HEK293T (cell line): ENCODE results near the gene HSPB6.

Source experiments
- CTCF ChIA-PET: fragments of 350-600 bp; formaldehyde crosslinking; extraction: SDS; loops from one replicate; lab custom pipeline; 2021; ENCODE audit warnings: antibody characterized with exemption, inconsistent platforms; lab: Yijun Ruan, JAX
- POLR2A ChIA-PET: fragments of 350-600 bp; formaldehyde crosslinking; extraction: SDS; loops from one replicate; lab custom pipeline; 2020; ENCODE audit warnings: antibody characterized with exemption, inconsistent platforms; lab: Yijun Ruan, JAX
- DNase-seq: peaks from one replicate; pipeline ENCODE4 v3.0.0; 2012; ENCODE audit warnings: mixed read lengths; ENCODE audit errors: extremely low spot score
- ARNT ChIP-seq: fragments of 450-650 bp; IDR thresholded peaks from 2 replicates; pipeline ENCODE4 v1.6.1; 2017; ENCODE audit warnings: mild to moderate bottlenecking
- BHLHE40 ChIP-seq: fragments of 450-650 bp; IDR thresholded peaks from 2 replicates; pipeline ENCODE4 v1.6.1; 2016; ENCODE audit warnings: mild to moderate bottlenecking, moderate library complexity, borderline replicate concordance
- CTBP1 ChIP-seq: fragments of 450-650 bp; IDR thresholded peaks from 2 replicates; pipeline ENCODE4 v1.6.1; 2016; ENCODE audit warnings: borderline replicate concordance
- ELF4 ChIP-seq: fragments of 450-650 bp; IDR thresholded peaks from 2 replicates; pipeline ENCODE4 v1.6.1; 2017; ENCODE audit warnings: antibody characterized with exemption
- FOXA1 ChIP-seq: fragments of 450-650 bp; IDR thresholded peaks from 2 replicates; pipeline ENCODE4 v1.6.1; 2016; ENCODE audit warnings: mild to moderate bottlenecking
- FOXK2 ChIP-seq: fragments of 450-650 bp; IDR thresholded peaks from 2 replicates; pipeline ENCODE4 v1.6.1; 2016; ENCODE audit warnings: mild to moderate bottlenecking
- FOXM1 ChIP-seq: fragments of 450-650 bp; IDR thresholded peaks from 2 replicates; pipeline ENCODE4 v1.6.1; 2017; ENCODE audit warnings: mild to moderate bottlenecking, borderline replicate concordance
- HDGF ChIP-seq: fragments of 450-650 bp; IDR thresholded peaks from 2 replicates; pipeline ENCODE4 v1.6.1; 2017; ENCODE audit warnings: antibody characterized with exemption, borderline replicate concordance
- L3MBTL2 ChIP-seq: fragments of 450-650 bp; conservative IDR thresholded peaks from 2 replicates; pipeline ENCODE4 v1.6.1; 2016; ENCODE audit warnings: mild to moderate bottlenecking
- LEF1 ChIP-seq: fragments of 450-650 bp; IDR thresholded peaks from 2 replicates; pipeline ENCODE4 v1.6.1; 2017; ENCODE audit warnings: mild to moderate bottlenecking, borderline replicate concordance
- NFRKB ChIP-seq: fragments of 450-650 bp; IDR thresholded peaks from 2 replicates; pipeline ENCODE4 v1.6.1; 2016; ENCODE audit warnings: mild to moderate bottlenecking, moderate library complexity
- PKNOX1 ChIP-seq: fragments of 450-650 bp; IDR thresholded peaks from 2 replicates; pipeline ENCODE4 v1.6.1; 2016
- SP1 ChIP-seq: fragments of 450-650 bp; IDR thresholded peaks from 2 replicates; pipeline ENCODE4 v1.6.1; 2017
- SUZ12 ChIP-seq: fragments of 450-650 bp; IDR thresholded peaks from 2 replicates; pipeline ENCODE4 v1.6.1; 2016; ENCODE audit warnings: mild to moderate bottlenecking
- TARDBP ChIP-seq: fragments of 450-650 bp; IDR thresholded peaks from 2 replicates; pipeline ENCODE4 v1.6.1; 2016
- ZNF384 ChIP-seq: fragments of 450-650 bp; IDR thresholded peaks from 2 replicates; pipeline ENCODE4 v1.6.1; 2016

The HSPB6 gene

GRCh38 chr19:35790981-35791813 is 34.4 kb upstream of the HSPB6 start:
- POLR2A ChIA-PET, result no interaction called here
- no peak for TF ChIP-seq HDGF
- TF ChIP-seq BHLHE40, result no peak
- TF ChIP-seq TARDBP, result no peak
- no peak for TF ChIP-seq ZNF384
- TF ChIP-seq LEF1, result no peak
- TF ChIP-seq FOXM1, result no peak
- no peak for TF ChIP-seq FOXK2
- TF ChIP-seq FOXA1, result no peak
- no peak for TF ChIP-seq SP1
- TF ChIP-seq L3MBTL2, result no peak
- no peak for TF ChIP-seq SUZ12
- TF ChIP-seq ARNT, result no peak
- CTCF ChIA-PET, result no interaction called here
- DNase-seq, result no peak

- CTCF ChIA-PET, result no interaction called here
- POLR2A ChIA-PET, result interaction anchor here (1.0 kb wide), 1 partner anchor 10 kb away, joined by 3 read pairs; no protein-coding TSS in a partner anchor
- TF ChIP-seq ELF4 (no peak), FOXK2 (no peak), FOXA1 (no peak), HDGF (no peak), SP1 (no peak), NFRKB (no peak), TARDBP (no peak), SUZ12 (no peak), FOXM1 (no peak), ARNT (no peak), L3MBTL2 (no peak), BHLHE40 (no peak), PKNOX1 (no peak), ZNF384 (no peak), CTBP1 (no peak), LEF1 (no peak)
- no peak for DNase-seq
Observed at GRCh38 chr19:35789978-35790944, 33.4 kb upstream of the HSPB6 start.

- no peak for DNase-seq
- TF ChIP-seq TARDBP (no peak), NFRKB (no peak), CTBP1 (no peak), ELF4 (no peak), SUZ12 (no peak), FOXM1 (no peak), ZNF384 (no peak), FOXK2 (no peak), LEF1 (no peak), PKNOX1 (no peak), FOXA1 (no peak), L3MBTL2 (no peak), HDGF (no peak), BHLHE40 (no peak), SP1 (no peak), ARNT (no peak)
- ChIA-PET CTCF (no interaction called here), POLR2A (interaction anchor here (1.0 kb wide), 1 partner anchor 10 kb away, joined by 3 read pairs; no protein-coding TSS in a partner anchor)
Observed at GRCh38 chr19:35789195-35789977, 32.6 kb upstream of the HSPB6 start.

- ChIA-PET POLR2A (interaction anchor here (0.6 kb wide), 1 partner anchor 47 kb away, joined by 4 read pairs; no protein-coding TSS in a partner anchor), CTCF (no interaction called here)
- TF ChIP-seq FOXK2, result no peak
- no peak for TF ChIP-seq PKNOX1
- no peak for TF ChIP-seq ARNT
- no peak for TF ChIP-seq LEF1
- TF ChIP-seq BHLHE40, result no peak
- TF ChIP-seq TARDBP, result no peak
- TF ChIP-seq HDGF, result no peak
- no peak for DNase-seq
Observed at GRCh38 chr19:35788205-35788960, 31.6 kb upstream of the HSPB6 start.
